SU-DHL-6 (cell line): ENCODE measurements around the gene AIG1.

Experiments used
- CTCF ChIP-seq: fragments of 200-600 bp; sonication (generic); IDR thresholded peaks from one replicate; pipeline ENCODE4 v1.5.1; 2017; ENCODE audit warnings: antibody characterized with exemption, mild to moderate bottlenecking, low read length, moderate library complexity; ENCODE audit not compliant: insufficient read depth, poor library complexity, severe bottlenecking
- EZH2phosphoT487 ChIP-seq: fragments of 200-600 bp; sonication (generic), shearing (Covaris generic); conservative IDR thresholded peaks from 2 replicates; pipeline ENCODE4 v1.6.1; 2018; ENCODE audit warnings: mild to moderate bottlenecking, antibody characterized with exemption, low read length, moderate library complexity, mixed read lengths

DNA sequence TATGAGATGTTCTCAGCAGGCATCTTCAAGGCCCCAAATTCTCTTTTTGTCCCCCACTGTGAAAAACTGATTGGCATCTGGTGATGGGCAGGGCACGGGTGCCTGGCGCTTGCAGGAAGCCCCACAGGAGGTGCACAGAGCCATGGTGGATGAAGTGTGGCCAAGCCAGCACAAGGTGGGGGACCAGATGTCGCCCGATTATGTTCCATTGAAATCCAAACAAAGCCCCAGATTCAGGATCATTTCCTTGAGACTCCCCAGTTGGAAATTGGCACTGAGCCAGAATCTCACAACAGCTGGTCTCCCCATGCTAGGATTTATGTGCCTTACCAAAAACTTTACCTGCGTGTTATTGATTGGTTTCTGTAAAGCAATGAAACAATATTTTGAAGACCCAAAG lies 203.7 kb downstream of the AIG1 start:
- TF ChIP-seq CTCF (no peak), EZH2phosphoT487 (no peak)
